Liver (tissue), 9 donors: Measurements from ENCODE around the gene PPP2R2B. TPM values are rescaled to one million over a fixed set of nuclear protein-coding genes. Genes with fewer than 3 reads are reported as not detected.
"Not testable (repeated sequence)": the region's sequence is repeated elsewhere in the genome, so short reads cannot be mapped to it uniquely, and the experiment has no call there.

Source experiments
- DNase-seq: peaks from one replicate; pipeline ENCODE4 v3.0.0-alpha.2; 2017; ENCODE audit warnings: low spot score
- H3K27ac ChIP-seq, 2 donors: one replicate each; pipeline ENCODE4 v1.7.0; 2013; ENCODE audit warnings: inconsistent platforms in 2 of 2, low read length in 2 of 2, control low read depth in 1 of 2, low read depth in 1 of 2, mild to moderate bottlenecking in 1 of 2
- H3K27me3 ChIP-seq, 4 donors: one replicate each; pipeline versions ENCODE4 v1.6.1 to v1.7.0; 2013; ENCODE audit warnings: low read length in 3 of 4, inconsistent platforms in 1 of 4, mild to moderate bottlenecking in 1 of 4, moderate library complexity in 1 of 4; ENCODE audit not compliant: control insufficient read depth in 4 of 4, insufficient read depth in 4 of 4
- H3K36me3 ChIP-seq, 4 donors: one replicate each; pipeline versions ENCODE4 v1.6.1 to v1.7.0; 2013; ENCODE audit warnings: low read length in 3 of 4, mild to moderate bottlenecking in 3 of 4, low read depth in 1 of 4, moderate library complexity in 1 of 4; ENCODE audit not compliant: control insufficient read depth in 4 of 4, insufficient read depth in 3 of 4
- H3K4me1 ChIP-seq, 4 donors: one replicate each; pipeline versions ENCODE4 v1.6.1 to v1.7.0; 2013; ENCODE audit warnings: low read length in 3 of 4, mild to moderate bottlenecking in 3 of 4, moderate library complexity in 1 of 4; ENCODE audit not compliant: control insufficient read depth in 4 of 4, insufficient read depth in 4 of 4
- H3K4me3 ChIP-seq, 3 donors: one replicate each; pipeline versions ENCODE4 v1.6.1 to v1.7.0; 2013; ENCODE audit warnings: low read length in 3 of 3, control low read depth in 1 of 3, low read depth in 1 of 3, mild to moderate bottlenecking in 1 of 3
- H3K9ac ChIP-seq, 2 donors: one replicate each; pipeline ENCODE4 v1.7.0; 2013; ENCODE audit warnings: low read length in 2 of 2, mild to moderate bottlenecking in 2 of 2, moderate library complexity in 2 of 2, control low read depth in 1 of 2, low read depth in 1 of 2
- H3K9me3 ChIP-seq, 4 donors: one replicate each; pipeline versions ENCODE4 v1.6.1 to v1.7.0; 2013; ENCODE audit warnings: low read length in 3 of 4; ENCODE audit not compliant: control insufficient read depth in 4 of 4
- ATF3 ChIP-seq: IDR thresholded peaks from 2 replicates; pipeline ENCODE4 v1.6.1; 2016; ENCODE audit warnings: antibody characterized with exemption
- CTCF ChIP-seq: fragments of 150-350 bp; IDR thresholded peaks from 2 replicates; pipeline ENCODE4 v1.5.1; 2017; ENCODE audit warnings: improper control_type of control experiment, low read depth, low read length; ENCODE audit not compliant: missing input control
- EGR1 ChIP-seq, 2 donors: IDR thresholded peaks; 2 replicates each; pipeline ENCODE4 v1.6.1; 2016 to 2018; ENCODE audit warnings: antibody characterized with exemption in 2 of 2, low read depth in 2 of 2
- FOXA1 ChIP-seq: IDR thresholded peaks from 2 replicates; pipeline ENCODE4 v1.6.1; 2016; ENCODE audit warnings: antibody characterized with exemption
- HNF4A ChIP-seq, 2 donors: conservative IDR thresholded peaks; 2 replicates each; pipeline ENCODE4 v1.6.1; 2016; ENCODE audit warnings: antibody characterized with exemption in 2 of 2, mild to moderate bottlenecking in 2 of 2
- MAX ChIP-seq: IDR thresholded peaks from 2 replicates; pipeline ENCODE4 v1.6.1; 2016; ENCODE audit warnings: antibody characterized with exemption
- NR2F2 ChIP-seq: IDR thresholded peaks from 2 replicates; pipeline ENCODE4 v1.6.1; 2016; ENCODE audit warnings: antibody characterized with exemption
- RXRA ChIP-seq, 2 donors: IDR thresholded peaks; 2 replicates each; pipeline ENCODE4 v1.6.1; 2017 to 2018; ENCODE audit warnings: antibody characterized with exemption in 2 of 2, mild to moderate bottlenecking in 1 of 2
- SP1 ChIP-seq: IDR thresholded peaks from 2 replicates; pipeline ENCODE4 v1.6.1; 2018; ENCODE audit warnings: antibody characterized with exemption, mild to moderate bottlenecking
- TAF1 ChIP-seq: conservative IDR thresholded peaks from 2 replicates; pipeline ENCODE4 v1.6.1; 2016; ENCODE audit warnings: antibody characterized with exemption, mild to moderate bottlenecking
- YY1 ChIP-seq: IDR thresholded peaks from 2 replicates; pipeline ENCODE4 v1.6.1; 2016; ENCODE audit warnings: antibody characterized with exemption, mild to moderate bottlenecking
- ZBTB33 ChIP-seq: IDR thresholded peaks from 2 replicates; pipeline ENCODE4 v1.6.1; 2016; ENCODE audit warnings: antibody characterized with exemption
- WGBS: extraction: QIAGEN DNeasy Blood & Tissue Kit; methylation state at CpG from one replicate; pipeline ENCODE4 v1.1.7; 2013; 5-methylcytosine and 5-hydroxymethylcytosine counted together
- polyA plus RNA-seq, 2 donors: library from polyadenylated mRNA; stranded (reverse) in 1 of 2; unstranded in 1 of 2; fragments of 200-250 nt in 1 of 2; fragments of >200 nt in 1 of 2; fragmentation: Nextera tagmentation in 1 of 2; extraction: Ambion mirVana in 1 of 2; gene quantifications; one replicate each; pipeline versions ENCODE4 v1.2.1 to v1.2.3, GENCODE V29; 2013 to 2015
- total RNA-seq, 2 donors: library from RNA; depleted of rRNA; stranded (reverse); fragments of >200 nt; gene quantifications; one replicate each; pipeline ENCODE4 v1.2.3, GENCODE V29; 2014
- TF ChIP-seq, protein P1 (sequence below): IDR thresholded peaks from 2 replicates; pipeline ENCODE4 v1.6.1; 2016; ENCODE audit warnings: antibody characterized with exemption, mild to moderate bottlenecking
- donor health status: healthy.
- donor health status: healthy.
- donor health status: healthy.
- donor health status: healthy.
- donor health status: healthy.

PPP2R2B gene
- total and polyA plus RNA-seq, 4 donors = 0.15 to 6.3 (median 0.40) TPM

DNA sequence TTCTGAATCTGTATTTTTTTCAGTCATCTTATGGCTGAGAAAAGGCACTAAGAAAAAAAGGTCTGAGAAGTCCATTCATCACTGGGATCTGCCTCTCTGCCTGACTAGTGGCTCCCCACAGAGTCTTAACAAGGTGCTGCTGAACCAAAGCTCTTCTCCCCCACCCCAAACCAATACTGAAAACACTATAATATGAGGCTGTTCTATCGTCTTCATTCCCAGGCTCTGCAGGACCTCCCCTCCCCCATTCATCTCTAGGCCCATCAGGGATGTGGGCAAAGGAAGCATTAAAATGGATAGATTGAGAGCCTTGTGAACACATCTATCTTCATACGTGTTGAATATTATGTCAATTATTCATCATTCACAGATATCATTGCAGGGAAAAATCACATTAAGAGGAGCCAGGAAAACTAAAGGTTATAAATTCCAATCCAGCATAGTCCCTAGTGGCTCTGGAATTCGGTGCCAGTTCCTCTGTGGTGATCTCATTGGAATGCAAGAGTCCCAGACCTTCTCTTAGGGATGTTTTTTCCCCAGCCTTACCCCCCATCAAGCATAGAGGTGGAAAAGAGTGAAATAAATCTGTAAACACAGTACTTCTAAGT, 318.2 kb downstream of the PPP2R2B start:
- no peaks in the 10 kb centered on the region for H3K9me3 ChIP-seq
- no peak overlapping the region for H3K9ac ChIP-seq
- no peak for DNase-seq
- TF ChIP-seq ATF3 = no peak
- H3K27me3 ChIP-seq = no peaks in the 10 kb centered on the region
- WGBS = 56% methylated on average over 3 of the region's 3 CpGs
- no peak overlapping the region for H3K4me3 ChIP-seq
- no peak overlapping the region for H3K27ac ChIP-seq
- no peaks in the 10 kb centered on the region for H3K4me1 ChIP-seq
- H3K36me3 ChIP-seq = no peaks in the 10 kb centered on the region

DNA sequence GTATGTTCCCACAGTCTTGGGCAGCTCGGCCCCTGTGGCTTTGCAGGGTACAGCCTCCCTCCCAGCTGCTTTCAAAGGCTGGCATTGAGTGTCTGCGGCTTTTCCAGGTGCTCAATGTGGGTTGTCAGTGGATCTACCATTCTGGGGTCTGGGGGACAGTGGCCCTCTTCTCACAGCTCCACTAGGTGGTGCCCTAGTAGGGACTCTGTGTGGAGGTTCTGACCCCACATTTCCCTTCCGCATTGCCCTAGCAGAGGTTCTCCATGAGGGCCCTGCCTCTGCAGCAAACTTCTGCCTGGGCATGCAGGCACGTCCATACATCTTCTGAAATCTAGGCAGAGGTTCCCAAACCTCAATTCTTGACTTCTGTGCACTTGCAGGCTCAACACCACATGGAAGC, 321.7 kb downstream of the PPP2R2B start:
- not testable (repeated sequence) for H3K27ac ChIP-seq, DNase-seq
- 93% methylated on average over 4 of the region's 4 CpGs for WGBS

GRCh38 chr5:146553446-146553845, 325.1 kb downstream of the PPP2R2B start:
- H3K9ac ChIP-seq = no peak overlapping the region
- no peak for DNase-seq
- no peaks in the 10 kb centered on the region for H3K9me3 ChIP-seq
- no peaks in the 10 kb centered on the region for H3K36me3 ChIP-seq
- 59% methylated on average over 3 of the region's 3 CpGs for WGBS
- H3K27ac ChIP-seq = no peak overlapping the region
- TF ChIP-seq NR2F2 (no peak), ZBTB33 (no peak), TAF1 (no peak), ATF3 (no peak), FOXA1 (no peak), CTCF (no peak), EGR1 (IDR thresholded peaks at IDR 0.05; ENCODE audit: low read depth in 2 of 2) (no peak)
- H3K4me1 ChIP-seq = no peaks in the 10 kb centered on the region
- peaks cover 0 to 3% (median 0%) of the 10 kb centered on the region in 4 donors for H3K27me3 ChIP-seq
- no peak overlapping the region for H3K4me3 ChIP-seq

More for the DNA sequence above, 321.7 kb downstream of the PPP2R2B start:
- H3K4me1 ChIP-seq, H3K9me3 ChIP-seq, H3K27me3 ChIP-seq, H3K36me3 ChIP-seq, H3K4me3 ChIP-seq, H3K9ac ChIP-seq: not testable (repeated sequence)

DNA sequence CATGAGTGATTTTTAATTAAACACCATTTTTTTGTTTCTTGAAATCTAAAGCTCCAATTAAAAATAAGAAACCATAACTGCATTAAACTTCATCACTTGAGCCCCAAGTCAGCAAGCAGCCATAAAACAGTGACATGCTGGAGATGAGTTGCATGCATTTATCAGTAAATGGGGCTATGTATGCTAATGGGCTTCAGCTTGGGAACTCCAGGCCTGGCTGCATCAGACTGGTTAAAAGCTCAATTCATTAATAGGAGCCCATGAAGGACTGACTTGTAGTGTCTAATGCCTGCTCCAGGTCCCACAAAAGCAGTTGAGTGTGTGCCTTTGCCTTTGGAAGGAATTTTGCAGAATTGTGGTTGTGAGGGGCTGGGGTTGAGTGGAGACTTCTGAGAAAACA, 328.9 kb downstream of the PPP2R2B start:
- H3K27me3 ChIP-seq = peaks cover 0 to 3% (median 0%) of the 10 kb centered on the region in 4 donors
- no peak overlapping the region for H3K27ac ChIP-seq
- H3K4me3 ChIP-seq = no peak overlapping the region
- H3K9me3 ChIP-seq = no peaks in the 10 kb centered on the region
- no peak for DNase-seq
- H3K36me3 ChIP-seq = no peaks in the 10 kb centered on the region
- no peak overlapping the region for H3K9ac ChIP-seq
- H3K4me1 ChIP-seq = no peaks in the 10 kb centered on the region
- TF ChIP-seq MAX = no peak
- no peak for TF ChIP-seq ATF3
- TF ChIP-seq SP1 = no peak
- TF ChIP-seq RXRA (IDR thresholded peaks at IDR 0.05) = no peak
- TF ChIP-seq YY1 = no peak
- TF ChIP-seq, protein P1, sequence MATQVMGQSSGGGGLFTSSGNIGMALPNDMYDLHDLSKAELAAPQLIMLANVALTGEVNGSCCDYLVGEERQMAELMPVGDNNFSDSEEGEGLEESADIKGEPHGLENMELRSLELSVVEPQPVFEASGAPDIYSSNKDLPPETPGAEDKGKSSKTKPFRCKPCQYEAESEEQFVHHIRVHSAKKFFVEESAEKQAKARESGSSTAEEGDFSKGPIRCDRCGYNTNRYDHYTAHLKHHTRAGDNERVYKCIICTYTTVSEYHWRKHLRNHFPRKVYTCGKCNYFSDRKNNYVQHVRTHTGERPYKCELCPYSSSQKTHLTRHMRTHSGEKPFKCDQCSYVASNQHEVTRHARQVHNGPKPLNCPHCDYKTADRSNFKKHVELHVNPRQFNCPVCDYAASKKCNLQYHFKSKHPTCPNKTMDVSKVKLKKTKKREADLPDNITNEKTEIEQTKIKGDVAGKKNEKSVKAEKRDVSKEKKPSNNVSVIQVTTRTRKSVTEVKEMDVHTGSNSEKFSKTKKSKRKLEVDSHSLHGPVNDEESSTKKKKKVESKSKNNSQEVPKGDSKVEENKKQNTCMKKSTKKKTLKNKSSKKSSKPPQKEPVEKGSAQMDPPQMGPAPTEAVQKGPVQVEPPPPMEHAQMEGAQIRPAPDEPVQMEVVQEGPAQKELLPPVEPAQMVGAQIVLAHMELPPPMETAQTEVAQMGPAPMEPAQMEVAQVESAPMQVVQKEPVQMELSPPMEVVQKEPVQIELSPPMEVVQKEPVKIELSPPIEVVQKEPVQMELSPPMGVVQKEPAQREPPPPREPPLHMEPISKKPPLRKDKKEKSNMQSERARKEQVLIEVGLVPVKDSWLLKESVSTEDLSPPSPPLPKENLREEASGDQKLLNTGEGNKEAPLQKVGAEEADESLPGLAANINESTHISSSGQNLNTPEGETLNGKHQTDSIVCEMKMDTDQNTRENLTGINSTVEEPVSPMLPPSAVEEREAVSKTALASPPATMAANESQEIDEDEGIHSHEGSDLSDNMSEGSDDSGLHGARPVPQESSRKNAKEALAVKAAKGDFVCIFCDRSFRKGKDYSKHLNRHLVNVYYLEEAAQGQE = no peak
- no peak for TF ChIP-seq HNF4A (conservative IDR thresholded peaks at IDR 0.05)
- TF ChIP-seq FOXA1 = no peak
